Activated T-helper 1 cell treated with anti-CD3 and anti-CD28 coated beads, Interleukin-2, amount 50 U/mL, for 16 hours (primary cell): ENCODE measurements around the gene LRRC26.

ENCODE experiments used
- DNase-seq, 2 donors: peaks; one replicate each; pipeline ENCODE4 v3.0.0-alpha.2; 2020; ENCODE audit warnings: low read depth in 1 of 2, low spot score in 1 of 2

LRRC26 gene

DNA sequence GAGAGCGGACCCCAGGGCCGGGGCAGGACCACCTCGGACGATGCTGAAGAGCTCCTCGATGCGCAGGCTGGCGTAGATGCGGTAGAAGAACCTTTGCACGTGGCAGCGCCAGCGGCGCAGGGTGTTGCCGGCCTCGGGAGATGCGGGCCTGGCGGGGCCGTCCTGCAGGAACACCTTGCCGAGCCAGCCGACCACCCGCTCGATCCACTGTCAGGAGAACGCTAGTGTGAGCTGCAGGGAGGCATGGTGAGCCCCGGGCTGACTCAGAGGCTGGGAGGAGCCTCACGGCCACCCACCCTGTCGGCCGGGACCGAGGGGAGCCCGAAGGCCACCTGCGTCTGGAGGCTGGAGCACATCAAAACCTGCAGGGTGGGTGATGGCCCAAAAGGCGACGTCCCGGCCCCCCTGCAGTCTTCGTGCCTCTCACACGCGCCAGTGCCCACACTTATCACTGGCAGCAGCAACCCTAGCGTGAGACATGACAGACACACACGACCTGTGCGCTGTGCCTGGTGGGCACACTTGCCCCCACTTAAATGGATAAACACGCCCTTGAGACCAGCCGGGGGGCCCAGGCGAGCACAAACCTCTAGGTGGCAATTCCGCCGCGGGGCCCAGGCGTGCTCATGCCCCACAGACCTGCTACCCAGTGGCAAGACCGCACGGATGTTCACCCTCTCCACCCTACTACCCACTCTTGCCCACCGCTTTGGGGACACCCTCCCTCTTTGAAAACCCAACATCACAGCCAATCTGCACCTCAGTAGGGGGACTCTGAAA, 15.2 kb upstream of the LRRC26 start:
- no peak for DNase-seq

DNA sequence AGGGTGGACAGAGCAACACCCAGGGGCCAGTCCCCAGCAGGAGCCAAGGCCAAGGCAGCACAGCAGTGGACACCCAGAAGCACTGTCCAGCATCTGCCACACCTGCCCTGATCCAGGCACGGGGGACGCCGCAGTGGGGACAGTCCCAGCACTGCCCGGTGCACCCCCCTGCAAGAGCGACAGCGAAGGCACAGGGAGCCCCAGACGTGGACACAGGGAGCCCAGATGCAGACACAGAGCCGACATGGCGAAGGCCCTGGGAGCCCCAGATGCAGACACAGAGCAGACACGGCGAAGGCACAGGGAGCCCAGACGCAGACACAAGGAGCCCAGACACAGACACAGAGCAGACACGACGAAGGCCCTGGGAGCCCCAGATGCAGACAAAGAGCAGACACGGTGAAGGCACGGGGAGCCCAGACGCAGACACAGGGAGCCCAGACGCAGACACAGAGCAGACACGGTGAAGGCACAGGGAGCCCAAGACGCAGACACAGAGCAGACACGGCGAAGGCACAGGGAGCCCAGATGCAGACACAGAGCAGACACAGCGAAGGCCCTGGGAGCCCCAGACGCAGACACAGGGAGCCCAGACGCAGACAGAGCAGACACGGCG, 14.2 kb upstream of the LRRC26 start:
- DNase-seq: no peak

DNA sequence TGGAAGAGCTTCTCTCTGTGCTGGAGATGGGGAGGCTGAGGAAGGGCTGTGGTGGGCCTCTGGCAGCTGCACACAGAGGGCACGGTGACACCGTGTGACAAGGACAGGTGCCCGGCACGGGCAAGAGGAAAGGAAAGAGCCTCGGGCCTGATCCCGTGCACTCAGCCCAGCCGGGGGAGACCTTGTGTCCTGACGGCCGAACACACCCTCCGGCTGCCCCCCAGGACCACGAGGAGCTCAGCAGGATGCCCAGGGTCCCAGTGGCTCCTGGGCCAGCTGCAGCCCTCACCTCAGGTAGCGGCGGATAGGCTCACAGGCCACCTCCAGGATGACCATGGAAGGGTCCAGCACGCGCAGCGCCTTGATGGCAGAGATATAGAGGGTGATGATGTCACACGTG, 13.0 kb upstream of the LRRC26 start:
- DNase-seq: no peak

DNA sequence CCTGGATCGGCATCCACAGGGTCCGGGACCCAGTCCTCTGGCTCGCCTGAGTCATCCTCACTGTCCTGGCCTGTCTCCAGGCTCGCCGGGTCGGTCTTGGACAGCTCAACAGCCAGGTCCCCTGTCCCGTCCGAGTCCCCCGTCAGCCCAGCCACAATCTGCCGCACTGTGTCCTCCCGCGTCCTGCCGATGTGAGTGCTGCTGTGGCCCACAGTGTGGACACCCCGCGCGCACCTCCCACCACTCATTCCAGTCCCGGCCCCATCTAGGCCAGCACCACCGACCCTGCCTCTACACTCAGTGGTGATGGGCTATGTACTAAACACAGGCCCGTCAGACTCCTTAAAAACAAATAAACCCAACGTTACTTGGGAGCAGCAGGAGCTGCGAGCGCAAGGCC, 11.8 kb upstream of the LRRC26 start:
- no peak for DNase-seq

DNA sequence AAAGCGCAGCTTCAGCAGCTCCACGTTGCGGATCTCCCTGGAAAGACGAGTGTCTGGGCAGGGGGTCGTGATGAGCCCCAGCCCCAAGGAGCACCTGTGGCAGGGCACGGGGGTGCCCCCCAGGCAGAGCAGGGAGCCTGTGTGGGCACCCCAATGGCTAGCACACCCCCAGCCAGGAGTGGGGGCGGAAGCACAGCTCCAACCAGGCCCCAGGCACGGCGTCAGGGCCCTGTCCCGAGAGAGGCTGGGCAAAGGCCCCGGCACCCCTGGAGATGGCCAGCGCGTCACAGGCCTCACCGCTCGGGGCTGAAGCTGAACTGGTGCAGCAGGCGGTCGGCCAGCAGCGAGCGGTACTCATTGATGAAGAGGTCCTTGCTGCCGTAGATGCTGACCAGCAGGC, 10.6 kb upstream of the LRRC26 start:
- no peak for DNase-seq

DNA sequence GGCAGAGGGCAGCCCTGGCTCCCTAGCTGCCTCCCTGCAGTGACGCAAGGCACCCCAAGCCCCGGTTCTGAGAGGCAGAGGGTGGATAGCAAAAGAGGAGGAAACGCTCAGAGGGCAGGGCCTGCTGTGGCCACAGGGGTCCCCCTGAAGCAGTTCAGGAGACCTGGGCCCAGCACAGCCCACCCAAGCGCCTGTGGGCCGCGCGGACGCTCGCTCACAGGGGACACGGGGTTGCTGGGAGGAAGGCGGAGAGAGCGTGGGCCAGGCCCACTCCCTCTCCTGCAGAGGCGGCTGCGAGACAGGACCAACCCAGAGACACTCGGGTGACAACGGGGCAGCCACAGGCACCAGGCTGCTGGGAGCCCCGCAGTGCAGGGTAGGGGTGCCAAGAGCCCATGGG, 9.9 kb upstream of the LRRC26 start:
- no peak for DNase-seq

DNA sequence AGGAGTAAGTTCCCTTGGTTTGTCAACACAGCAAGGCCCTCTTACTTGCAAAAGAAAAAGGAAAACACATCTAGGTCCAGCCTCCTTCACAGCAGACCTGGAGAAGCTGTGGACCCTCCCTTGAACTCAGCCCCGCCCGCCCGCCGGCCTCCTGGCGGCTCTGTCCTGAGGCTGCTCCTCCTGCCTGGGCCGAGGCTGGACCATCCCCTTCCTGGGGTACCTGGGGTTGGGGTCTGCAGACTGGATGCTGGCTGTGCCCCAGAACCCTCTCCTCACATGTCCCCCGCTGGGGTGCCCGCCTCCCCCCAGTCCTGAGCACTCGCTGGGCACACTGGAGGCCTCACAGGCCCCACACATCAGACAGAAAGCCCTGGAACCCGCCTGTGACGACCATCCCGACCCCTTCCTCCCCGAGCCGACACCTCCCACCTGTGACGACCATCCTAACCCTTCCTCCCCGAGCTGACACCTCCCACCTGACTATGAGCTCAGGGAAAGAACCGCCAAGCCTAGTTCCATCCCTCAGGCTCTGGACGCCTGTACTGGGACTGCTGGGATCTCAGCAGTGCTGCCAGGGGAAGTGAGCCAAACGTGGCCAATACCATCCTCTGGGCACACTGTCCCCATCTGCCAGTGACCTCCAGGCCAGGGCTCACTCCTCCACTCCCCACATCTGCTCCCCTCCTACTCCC, 9.2 kb upstream of the LRRC26 start:
- no peak for DNase-seq

DNA sequence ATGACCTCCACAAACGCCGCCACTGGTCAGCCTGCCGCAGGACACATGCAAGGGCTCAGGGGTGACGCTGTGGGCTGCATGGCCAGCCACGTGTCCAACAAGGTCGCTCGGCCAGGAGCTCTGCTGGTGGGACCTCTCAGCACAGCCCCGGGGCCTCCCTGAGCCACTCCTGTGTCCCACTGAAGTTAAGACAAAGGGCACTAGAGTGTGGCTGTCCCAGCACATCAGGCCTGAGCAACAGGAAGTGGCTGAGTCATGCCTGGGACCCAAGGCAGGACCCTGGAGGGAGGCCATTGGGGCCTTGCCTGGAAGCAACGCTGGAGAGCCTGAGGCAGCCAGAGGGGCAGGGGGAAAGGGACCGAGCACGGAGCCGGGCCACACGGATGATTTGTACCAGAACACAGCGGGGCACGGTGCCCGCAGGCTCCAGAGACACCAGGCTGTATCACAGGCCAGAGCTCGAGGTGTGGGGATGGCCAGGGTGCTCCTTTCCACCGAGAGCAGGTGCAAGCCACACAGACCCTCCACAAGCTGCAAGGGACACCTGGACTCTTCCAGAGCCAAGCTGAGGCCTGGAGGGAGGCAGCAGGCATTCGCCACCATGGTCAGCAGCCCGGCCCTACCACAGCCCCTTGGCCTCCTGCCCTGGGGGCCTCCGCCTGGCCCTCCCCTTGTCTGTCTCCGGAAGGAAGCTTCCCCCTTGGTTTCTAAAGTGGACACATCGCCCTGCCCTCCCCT, 8.5 kb upstream of the LRRC26 start:
- no peak for DNase-seq

DNA sequence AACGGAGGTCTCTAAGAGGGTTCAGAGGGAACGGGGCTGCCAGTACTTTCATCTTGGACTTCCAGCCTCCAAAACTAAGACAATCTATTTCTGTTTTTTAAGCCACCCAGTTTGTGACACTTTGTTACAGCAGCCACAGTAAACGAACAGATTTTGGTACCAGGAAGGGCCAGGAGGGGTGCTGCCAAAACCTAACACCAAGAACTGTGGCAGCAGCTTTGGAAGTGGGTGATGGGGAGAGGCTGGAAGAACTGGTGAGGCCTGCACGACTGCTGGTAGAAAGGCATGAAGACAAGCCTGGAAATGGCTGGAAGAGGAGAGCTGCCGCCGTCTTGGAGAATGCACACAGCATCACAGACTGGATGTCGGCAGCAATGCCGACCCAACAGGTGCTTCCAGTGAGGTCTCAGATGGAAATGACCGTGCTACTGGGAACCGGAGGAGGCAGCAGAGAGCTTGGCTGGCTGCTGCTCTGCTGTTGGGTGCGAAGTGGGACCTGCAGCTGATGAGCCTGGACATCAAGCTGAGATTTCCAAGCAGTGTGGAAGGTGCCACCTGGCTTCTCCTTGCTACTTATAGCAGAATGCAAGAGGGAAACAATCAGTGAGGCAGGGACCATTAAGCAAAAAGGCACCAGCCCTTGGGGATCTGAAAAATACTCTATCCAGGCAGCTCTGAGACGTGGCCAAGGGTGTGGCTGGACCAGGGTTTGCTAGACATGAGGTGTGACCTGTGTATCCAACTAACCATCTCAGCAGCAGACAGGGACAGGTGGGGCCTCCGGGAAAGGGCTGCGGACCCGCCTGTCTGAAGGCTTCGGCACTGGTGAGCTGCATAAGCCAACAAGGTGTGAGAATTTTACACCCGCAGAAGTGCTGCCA, 6.7 kb upstream of the LRRC26 start:
- no peak for DNase-seq

DNA sequence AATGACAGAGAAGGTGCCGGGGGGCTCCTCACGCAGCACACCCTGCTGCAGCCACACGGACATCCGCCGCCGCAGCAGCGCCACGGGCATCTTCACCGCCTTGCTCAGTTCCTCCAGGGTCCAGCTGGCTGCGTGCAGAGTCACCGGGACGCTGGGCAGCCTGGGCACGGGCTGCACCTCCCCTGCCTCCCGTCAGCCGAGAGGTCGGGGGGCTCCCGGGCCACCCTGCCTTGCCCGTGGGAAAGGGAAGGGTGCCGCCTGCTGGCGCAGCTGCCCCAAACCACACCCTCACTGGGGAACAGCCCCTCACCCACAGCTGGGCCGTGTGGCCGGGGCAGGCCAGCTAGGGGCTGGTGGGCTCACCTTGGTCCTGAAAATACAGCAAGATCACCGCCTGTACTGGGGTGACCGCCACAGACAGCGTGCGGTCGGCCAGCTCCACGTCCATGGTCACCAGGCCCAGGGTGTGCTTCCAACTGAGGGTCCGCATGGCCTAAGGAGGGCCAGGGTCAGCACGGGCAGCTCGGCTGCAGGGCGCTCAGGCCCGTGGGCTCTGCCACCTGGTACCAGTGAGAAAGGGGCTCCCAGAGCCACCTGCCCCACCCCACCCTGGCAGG, 5.6 kb upstream of the LRRC26 start:
- DNase-seq: no peak

DNA sequence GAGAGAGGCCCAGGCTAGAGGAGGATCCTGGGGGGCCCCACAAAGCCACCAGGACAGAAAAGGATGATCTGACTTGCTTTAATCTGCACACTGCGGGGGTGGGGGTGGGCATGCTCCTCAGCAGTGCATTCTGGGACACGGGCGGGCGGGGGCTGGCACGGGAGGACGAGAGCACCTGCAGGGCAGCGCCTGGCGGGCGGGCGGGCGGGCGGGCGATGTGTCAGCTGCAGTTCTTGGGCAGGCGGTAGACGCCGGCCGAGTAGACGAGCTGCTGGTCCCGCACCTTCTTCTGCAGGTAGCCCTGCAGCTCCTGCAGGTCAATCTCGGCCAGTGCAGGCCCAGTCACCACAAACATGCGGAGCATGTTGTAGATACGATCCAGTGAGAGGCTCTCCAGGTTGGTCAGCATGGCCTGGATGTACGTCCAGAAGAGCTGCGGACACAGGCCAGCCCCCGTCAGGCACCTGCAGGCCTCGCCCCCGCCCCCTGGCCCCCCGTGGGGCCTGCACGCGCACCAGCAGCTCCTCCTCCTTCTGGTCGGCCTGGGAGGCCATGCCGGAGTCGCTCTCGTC, 5.0 kb upstream of the LRRC26 start:
- DNase-seq: no peak

DNA sequence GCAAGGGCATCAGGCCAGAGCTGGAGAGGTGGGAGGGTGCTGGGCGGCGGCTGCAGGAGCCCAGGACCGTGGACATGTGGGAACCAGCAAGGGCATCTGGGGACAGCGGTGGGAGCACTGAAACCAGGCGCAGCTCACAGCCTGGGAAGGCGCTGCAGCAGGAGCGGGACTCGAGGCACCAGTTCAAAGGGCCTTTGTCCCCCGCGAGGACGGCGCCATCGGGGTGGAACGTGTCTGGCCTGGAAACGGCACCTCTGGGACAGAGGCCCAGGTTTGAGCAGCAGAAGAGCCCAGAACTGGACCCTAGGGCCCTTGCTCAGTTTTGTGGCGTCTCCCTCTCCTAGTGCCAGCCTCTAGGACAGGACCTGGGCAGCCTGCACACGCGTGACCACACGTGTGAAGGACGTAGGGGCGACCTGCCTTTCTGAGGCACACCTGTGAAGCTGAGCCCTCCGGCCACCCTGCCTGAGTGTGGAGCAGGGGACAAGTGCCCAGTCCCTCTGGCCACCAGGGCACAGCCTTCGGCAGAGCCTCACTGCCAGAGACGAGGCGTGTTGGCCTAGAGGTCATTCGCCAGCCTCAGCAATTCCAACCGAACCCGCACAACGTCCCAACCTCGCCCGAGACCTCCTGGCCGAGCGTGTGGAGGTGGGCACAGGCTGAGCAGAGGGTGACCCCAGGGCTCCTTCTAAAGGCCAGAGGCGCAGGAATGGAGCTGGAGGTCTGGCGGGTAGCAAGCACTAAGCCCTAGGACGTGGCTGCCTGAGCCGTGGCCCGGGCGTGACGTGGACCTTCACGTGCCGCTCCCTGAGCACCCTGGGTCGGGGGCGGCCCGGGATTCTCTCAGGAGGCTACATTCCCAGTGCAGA, 4.2 kb upstream of the LRRC26 start:
- DNase-seq: no peak

DNA sequence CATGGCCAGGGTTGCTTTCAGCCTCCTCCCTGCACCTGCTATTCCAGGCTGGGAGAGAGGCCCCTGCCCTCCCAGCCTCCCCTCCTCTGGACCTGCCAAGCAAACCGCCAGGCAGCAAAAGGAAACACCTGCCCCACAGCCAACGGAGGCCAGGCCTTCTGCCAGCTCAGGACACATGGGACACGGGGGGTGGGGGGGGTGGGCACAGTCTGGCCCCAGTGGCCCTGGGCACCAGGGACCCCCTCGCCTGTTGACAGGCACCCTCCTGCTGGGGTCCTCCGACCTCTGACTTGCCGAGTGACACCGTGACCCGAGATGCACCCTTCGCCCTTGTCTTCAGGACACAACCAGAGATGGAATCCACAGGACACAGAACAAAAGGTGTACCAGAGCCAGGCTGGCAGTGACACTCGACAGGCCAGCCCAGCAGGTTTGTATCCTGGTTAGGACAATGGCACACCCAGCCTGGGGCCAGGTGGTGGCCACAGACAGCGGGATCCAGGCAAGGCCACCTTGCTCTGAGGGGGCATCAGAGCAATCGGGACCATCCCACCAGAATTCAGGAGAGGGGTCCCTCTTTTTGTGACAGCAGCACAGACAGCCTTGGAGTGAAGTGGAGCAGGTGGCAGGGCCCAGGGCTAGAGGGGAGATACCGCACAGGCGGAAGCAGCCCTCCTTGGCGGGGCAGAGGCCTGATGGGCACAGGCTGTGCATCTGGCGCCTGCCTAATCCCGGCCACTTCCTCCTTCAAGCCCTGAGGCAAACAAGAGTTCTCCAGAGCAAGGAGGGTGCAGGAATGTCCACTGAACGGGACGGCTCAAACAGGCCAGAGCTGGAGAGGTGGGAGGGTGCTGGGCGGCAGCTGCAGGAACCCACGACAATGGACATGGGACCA, 3.3 kb upstream of the LRRC26 start:
- DNase-seq: no peak

DNA sequence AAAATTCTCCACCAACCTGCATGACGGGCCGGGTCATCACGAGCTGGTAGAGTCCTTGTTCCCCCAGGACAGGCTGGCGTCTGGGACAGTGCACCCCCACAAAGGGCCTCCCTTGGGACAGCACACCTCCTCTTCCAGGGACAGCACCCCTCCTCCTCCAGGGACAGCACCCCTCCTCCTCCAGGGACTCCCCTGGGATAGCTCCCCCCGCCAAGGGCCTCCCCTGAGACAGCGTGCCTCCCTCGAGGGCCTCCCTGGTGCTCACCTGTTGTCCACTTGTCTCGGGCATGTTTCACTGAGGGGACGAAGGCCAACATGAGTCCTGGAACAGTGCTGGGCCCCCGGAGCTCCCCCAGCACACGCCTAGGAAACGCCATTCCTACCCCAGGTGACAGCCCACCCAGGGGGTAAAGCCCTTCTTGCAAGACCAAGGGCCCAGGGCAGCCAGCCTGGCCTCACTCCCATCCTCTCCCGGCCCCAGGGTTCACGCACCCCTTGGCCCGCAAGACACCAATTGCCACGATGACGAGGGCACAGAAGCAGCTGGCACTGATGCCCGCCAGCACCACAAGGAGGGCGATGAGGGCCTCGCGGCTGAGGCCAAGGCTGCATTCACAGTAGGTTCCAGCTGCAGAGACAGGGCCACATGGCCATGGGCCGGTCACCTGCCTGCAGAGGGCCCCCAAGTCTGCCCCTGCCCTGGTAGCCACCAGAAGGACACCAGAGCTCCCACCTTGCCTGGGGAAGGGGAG, 1.5 kb upstream of the LRRC26 start:
- no peak for DNase-seq

DNA sequence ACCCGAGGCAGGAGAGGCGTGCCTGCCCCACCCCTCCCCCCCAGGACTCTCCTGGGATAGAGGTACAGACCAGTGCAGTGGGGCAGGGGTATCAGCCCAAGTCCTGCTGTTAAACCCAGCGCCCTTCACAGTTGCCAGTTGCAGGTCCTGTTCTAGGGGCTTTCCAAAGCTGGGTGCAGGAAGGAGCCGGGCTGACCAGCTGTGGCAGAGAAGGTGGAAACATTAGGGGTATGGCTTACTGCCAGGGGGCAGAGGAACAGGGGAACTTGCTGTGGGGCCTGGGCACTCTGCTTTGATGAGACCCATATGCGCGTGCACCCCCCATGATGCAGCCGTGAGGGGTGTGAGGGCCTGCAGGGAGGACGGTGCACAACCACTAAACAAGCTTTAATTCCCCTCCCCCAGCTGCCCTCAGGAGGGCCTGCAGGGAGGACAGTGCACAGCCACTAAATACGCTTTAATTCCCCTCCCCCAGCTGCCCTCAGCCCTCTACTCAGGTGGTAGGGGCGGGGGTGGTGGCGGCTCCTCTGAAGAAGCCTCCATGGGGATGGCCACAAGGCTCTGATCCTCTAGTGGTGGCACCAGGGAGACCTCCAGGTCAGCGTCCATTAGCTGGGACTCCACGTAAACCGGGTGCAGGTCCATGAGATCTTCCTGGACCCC, 766 bp upstream of the LRRC26 start:
- DNase-seq: no peak

DNA sequence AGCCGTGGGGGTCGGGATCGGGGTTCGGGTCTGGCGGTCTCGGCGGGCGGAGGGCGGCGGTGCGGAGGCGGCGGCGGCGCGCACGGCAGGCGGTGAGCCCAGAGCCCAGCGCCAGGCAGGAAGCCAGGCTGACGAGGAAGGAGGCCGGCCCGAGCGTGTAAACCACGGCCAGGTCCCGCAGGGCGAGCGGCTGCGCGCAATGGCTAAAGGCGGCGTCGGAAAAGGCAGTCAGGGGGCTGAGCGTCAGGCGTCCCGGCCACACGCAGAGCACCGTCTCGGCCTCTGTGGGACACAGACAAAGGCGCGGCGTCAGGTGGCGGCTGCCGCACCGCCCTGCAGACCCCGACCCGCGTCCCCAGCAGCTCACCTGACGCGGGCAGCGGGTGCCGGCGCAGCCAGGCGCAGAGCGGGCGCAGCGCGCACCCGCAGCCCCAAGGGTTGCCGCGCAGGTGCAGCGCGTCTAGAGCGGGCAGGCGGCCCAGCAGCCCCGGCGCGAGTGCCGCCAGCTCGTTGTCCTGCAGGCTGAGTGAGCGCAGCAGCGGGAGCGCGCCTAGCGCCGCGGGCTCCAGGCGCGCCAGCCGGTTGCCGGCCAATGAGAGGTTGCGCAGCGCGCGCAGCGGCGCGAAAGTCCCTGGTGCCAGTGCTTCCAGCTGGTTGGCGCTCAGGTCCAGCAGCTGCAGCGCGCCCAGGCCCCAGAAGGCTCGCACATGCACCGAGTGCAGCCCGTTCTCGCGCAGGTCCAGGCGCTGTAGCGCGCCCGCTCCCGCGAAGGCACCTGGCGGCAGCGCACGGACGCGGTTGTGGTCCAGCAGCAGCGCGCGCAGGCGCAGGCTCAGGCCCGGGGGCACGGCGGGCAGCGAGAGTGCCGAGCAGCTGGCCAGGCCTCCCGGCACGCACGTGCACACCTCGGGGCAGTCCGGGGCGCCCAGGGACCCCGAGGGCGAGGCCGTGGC, 671 bp downstream of the LRRC26 start:
- no peak for DNase-seq
